ENCODE results near the gene NLGN1.

NLGN1 gene

DNA sequence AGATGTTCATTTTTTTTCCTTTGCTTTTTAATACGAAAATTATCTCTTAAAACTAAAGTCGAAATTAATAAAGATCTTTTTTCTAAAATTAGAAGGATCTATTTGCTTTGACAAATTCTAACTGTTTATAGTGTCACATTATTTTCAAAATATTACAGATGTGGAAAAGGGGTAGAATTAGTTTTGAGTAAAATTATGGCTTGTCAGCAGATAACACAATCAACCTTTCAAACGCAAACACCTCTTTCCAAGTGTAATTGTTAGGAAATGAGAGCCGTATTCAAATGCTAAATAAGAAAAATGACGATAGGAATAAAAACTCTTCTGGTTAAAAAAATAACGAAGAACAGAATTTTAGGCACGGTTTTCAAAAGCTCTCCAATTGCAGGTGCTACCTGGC is 704.7 kb downstream of the NLGN1 start:
- ChIA-PET POLR2A (no interaction called here), CTCF (no interaction called here)
- TF ChIP-seq PKNOX1 (IDR thresholded peaks at IDR 0.05) (no peak), FOXA1 (IDR thresholded peaks at IDR 0.05) (no peak), L3MBTL2 (conservative IDR thresholded peaks at IDR 0.05) (no peak), LEF1 (IDR thresholded peaks at IDR 0.05; ENCODE audit: borderline replicate concordance) (no peak), SUZ12 (IDR thresholded peaks at IDR 0.05) (no peak), TARDBP (IDR thresholded peaks at IDR 0.05) (no peak), ARNT (IDR thresholded peaks at IDR 0.05) (no peak), FOXM1 (IDR thresholded peaks at IDR 0.05; ENCODE audit: borderline replicate concordance) (no peak), BHLHE40 (IDR thresholded peaks at IDR 0.05; ENCODE audit: borderline replicate concordance) (no peak), NFRKB (IDR thresholded peaks at IDR 0.05) (no peak), CTBP1 (IDR thresholded peaks at IDR 0.05; ENCODE audit: borderline replicate concordance) (no peak), HDGF (IDR thresholded peaks at IDR 0.05; ENCODE audit: borderline replicate concordance) (no peak), SP1 (IDR thresholded peaks at IDR 0.05) (no peak)
- no peak for DNase-seq (ENCODE audit: extremely low spot score)

GRCh38 chr3:174102866-174103265 is 705.3 kb downstream of the NLGN1 start:
- DNase-seq (ENCODE audit: extremely low spot score), result no peak
- POLR2A ChIA-PET, result no interaction called here
- TF ChIP-seq FOXK2 (IDR thresholded peaks at IDR 0.05) (no peak), LEF1 (IDR thresholded peaks at IDR 0.05; ENCODE audit: borderline replicate concordance) (no peak), BHLHE40 (IDR thresholded peaks at IDR 0.05; ENCODE audit: borderline replicate concordance) (no peak), FOXM1 (IDR thresholded peaks at IDR 0.05; ENCODE audit: borderline replicate concordance) (no peak), ARNT (IDR thresholded peaks at IDR 0.05) (no peak), PKNOX1 (IDR thresholded peaks at IDR 0.05) (no peak), FOXA1 (IDR thresholded peaks at IDR 0.05) (no peak), CTBP1 (IDR thresholded peaks at IDR 0.05; ENCODE audit: borderline replicate concordance) (no peak), SP1 (IDR thresholded peaks at IDR 0.05) (no peak), ZNF384 (IDR thresholded peaks at IDR 0.05) (no peak)
- CTCF ChIA-PET, result no interaction called here

DNA sequence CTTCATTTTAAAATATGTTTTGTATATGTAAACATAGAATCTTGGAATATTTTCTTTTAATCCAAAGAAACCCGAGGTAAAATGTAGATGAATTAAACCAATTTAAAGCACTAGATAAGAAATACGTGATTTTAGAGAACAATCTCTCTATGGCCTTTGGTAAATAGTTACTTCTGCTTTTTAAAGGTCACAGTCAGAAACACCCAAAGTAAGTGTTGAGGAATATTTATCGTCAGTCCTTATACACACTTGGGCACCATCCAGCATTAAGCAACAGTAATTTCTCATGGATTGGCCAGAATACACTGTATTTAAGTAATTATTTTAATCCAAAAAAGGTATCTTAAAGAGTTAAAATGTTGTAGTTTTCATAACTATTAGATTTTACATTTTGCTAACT is 713.2 kb downstream of the NLGN1 start:
- TF ChIP-seq CTBP1 (IDR thresholded peaks at IDR 0.05; ENCODE audit: borderline replicate concordance) (no peak), ARNT (IDR thresholded peaks at IDR 0.05) (no peak), LEF1 (IDR thresholded peaks at IDR 0.05; ENCODE audit: borderline replicate concordance) (no peak), FOXA1 (IDR thresholded peaks at IDR 0.05) (no peak), BHLHE40 (IDR thresholded peaks at IDR 0.05; ENCODE audit: borderline replicate concordance) (no peak), TARDBP (IDR thresholded peaks at IDR 0.05) (no peak), L3MBTL2 (conservative IDR thresholded peaks at IDR 0.05) (no peak), FOXM1 (IDR thresholded peaks at IDR 0.05; ENCODE audit: borderline replicate concordance) (no peak), SP1 (IDR thresholded peaks at IDR 0.05) (no peak), PKNOX1 (IDR thresholded peaks at IDR 0.05) (no peak), ELF4 (IDR thresholded peaks at IDR 0.05) (no peak), FOXK2 (IDR thresholded peaks at IDR 0.05) (no peak), HDGF (IDR thresholded peaks at IDR 0.05; ENCODE audit: borderline replicate concordance) (no peak)
- ChIA-PET CTCF (no interaction called here), POLR2A (no interaction called here)
- no peak for DNase-seq (ENCODE audit: extremely low spot score)

GRCh38 chr3:174111776-174112175 is 714.2 kb downstream of the NLGN1 start:
- ChIA-PET CTCF (no interaction called here), POLR2A (no interaction called here)
- DNase-seq (ENCODE audit: extremely low spot score), result no peak
- TF ChIP-seq PKNOX1 (IDR thresholded peaks at IDR 0.05) (no peak), TARDBP (IDR thresholded peaks at IDR 0.05) (no peak), HDGF (IDR thresholded peaks at IDR 0.05; ENCODE audit: borderline replicate concordance) (no peak), ARNT (IDR thresholded peaks at IDR 0.05) (no peak), ZNF384 (IDR thresholded peaks at IDR 0.05) (no peak), NFRKB (IDR thresholded peaks at IDR 0.05) (no peak), FOXM1 (IDR thresholded peaks at IDR 0.05; ENCODE audit: borderline replicate concordance) (no peak)

- TF ChIP-seq TARDBP (IDR thresholded peaks at IDR 0.05) (no peak), LEF1 (IDR thresholded peaks at IDR 0.05; ENCODE audit: borderline replicate concordance) (no peak), NFRKB (IDR thresholded peaks at IDR 0.05) (no peak), BHLHE40 (IDR thresholded peaks at IDR 0.05; ENCODE audit: borderline replicate concordance) (no peak), CTBP1 (IDR thresholded peaks at IDR 0.05; ENCODE audit: borderline replicate concordance) (no peak), FOXM1 (IDR thresholded peaks at IDR 0.05; ENCODE audit: borderline replicate concordance) (no peak), ARNT (IDR thresholded peaks at IDR 0.05) (no peak), FOXA1 (IDR thresholded peaks at IDR 0.05) (no peak), ZNF384 (IDR thresholded peaks at IDR 0.05) (no peak), ELF4 (IDR thresholded peaks at IDR 0.05) (no peak), PKNOX1 (IDR thresholded peaks at IDR 0.05) (no peak), FOXK2 (IDR thresholded peaks at IDR 0.05) (no peak), SUZ12 (IDR thresholded peaks at IDR 0.05) (no peak)
- ChIA-PET POLR2A (no interaction called here), CTCF (no interaction called here)
- DNase-seq (ENCODE audit: extremely low spot score), result no peak
These were observed 718.9 kb downstream of the NLGN1 start for GRCh38 chr3:174116421-174116820.
